COLO668 (cell line): ENCODE data around the gene OTULIN.
A peak's percentile ranks its signal among the peaks of the same experiment; 100 is the strongest.

Experiments used
- DNase-seq: peaks from one replicate; lab custom pipeline; 2025; ENCODE audit not compliant: unreplicated experiment; lab: John Stamatoyannopoulos, UW

Gene OTULIN

DNA sequence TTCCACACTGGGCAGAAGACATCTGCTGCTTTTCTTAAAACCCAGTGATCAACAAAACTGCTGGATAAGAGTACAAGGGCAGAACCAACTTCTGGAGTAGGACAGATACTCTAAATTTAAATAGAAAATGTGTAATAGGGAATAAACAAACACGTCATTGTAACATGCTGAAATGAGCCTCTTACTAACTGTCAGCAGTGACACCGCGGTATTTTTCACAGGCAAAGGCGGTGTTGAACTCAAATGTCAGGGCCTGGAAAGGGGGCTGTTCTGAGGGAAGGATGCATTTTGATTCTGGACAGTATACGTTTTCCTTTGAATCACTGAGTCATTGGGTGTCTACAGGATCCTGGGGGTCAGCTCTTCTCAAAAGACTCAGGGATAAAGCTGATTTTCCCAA is 73.5 kb downstream of the OTULIN start:
- DNase-seq, result no peak

GRCh38 chr5:14739538-14739937 is 75.0 kb downstream of the OTULIN start:
- DNase-seq, result no peak

- no peak for DNase-seq
These were observed 75.5 kb downstream of the OTULIN start for GRCh38 chr5:14739981-14740380.

DNA sequence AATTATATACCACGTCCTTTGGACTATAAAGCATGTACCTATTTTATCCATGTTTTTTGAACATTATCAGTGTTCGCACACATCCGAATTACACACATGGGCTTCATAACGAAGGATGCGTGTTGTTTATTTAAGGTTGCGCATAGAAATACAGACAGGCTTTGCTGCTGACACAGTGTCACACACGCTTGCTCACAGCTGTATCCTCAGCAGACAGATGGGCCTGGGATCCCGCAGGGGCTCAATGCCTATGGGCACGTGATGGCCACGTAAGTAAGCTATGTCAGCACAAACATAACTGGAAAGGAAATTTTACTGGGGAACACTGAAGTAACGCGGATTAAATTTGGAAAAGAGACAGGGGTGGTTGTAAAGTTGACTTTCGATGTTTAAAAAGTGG is 76.6 kb downstream of the OTULIN start:
- no peak for DNase-seq

DNA sequence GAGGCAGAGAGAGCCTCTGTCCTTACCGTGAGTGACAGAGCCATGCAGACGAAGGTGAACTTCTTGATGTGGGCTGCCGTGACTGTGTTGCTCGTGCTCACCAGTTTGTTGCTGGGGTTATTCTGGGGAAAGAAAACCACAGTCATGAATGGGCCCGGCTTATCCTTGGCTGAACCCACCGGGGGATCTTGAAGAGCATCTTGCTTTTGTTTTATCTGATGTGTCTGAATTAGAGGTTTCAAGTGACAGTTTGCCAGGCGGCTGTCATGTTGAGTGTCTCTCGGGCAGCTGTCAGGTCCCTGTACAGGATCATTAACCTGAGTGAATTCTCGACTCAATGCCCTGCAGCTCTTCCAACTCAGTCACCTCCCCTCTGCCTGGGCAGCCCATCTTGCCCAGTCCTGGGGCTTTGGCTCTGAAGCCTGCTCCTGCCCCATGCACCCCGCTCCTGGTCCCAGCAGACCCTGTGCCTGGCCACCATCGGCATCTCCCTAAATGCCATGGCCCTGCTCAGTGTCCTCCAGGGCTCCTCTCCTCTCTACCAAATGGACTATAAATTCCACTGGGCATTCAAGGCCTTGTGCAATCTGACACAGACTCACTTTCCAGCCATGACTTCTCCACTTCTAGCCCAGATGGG is 77.4 kb downstream of the OTULIN start:
- peak; percentile 60 for DNase-seq

DNA sequence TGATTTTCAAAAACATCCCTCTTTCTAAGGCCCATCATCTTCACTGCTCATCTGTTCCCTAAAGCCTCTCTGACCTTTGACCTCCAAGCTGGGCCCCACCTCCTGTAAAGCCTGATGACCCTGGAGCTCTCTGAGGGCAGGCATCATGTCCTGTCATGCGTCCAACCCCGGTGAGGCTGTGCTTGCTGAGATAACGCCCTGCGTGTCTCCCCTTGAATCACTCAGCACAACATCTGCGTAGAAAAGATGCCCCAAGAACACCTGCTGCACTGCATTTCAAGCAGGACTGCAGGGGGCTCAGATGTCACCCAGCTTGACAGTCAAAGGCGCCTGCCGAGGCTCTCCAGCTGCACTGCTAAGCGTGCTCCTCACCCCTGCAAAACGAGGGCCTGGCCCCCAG is 78.0 kb downstream of the OTULIN start:
- peak; percentile 81 for DNase-seq

DNA sequence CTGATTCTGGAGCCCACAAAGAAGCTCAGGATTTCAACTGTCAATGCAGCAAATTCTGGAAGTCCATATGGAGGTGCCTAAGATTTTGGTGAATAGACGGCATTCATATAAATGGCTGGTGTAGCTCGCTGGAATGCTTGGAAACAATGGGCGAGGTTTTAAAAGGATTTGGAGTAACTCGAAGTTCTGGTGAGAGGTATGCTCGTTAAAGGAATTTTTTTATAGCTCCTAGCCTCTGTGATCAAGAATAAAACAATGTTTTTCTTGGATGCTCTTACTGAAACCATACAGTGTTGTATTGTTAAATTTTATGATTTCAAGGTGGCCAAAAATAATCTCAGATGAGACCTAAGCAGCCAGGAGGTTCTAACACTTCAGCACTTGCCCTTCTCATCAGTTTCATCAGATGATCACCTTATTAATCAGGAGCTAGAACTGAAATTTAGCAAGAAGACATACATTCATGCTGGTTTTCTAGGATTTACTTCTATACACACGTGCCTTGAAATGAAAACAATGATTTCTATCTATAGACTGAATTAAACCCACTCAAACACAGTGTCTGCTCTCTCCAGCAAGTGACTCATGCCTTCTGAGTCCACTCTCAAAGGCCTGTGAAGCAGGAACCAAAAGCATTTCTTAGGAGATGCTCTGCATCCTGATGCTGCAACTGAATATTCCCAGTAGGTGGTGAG is 79.2 kb downstream of the OTULIN start:
- no peak for DNase-seq

- DNase-seq, result no peak
These were observed 80.0 kb downstream of the OTULIN start for GRCh38 chr5:14744296-14745187.

DNA sequence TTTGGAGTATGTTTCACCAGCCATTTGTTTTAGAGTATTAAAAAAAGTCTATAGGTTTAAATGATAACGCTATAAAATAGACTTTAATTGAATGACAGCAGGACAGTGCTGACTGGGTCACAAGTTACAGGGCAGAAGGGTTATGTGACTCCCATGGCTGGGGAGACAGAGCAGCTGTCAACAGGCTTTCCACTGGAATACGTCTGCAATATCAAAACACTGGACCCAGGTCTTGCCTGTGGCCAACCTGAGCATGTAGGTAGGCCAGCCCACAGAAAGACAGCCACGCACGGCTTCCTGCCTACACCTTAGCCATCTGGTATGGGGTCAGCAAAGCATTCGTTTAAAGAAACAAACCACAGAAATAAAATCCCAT is 80.7 kb downstream of the OTULIN start:
- DNase-seq, result no peak

DNA sequence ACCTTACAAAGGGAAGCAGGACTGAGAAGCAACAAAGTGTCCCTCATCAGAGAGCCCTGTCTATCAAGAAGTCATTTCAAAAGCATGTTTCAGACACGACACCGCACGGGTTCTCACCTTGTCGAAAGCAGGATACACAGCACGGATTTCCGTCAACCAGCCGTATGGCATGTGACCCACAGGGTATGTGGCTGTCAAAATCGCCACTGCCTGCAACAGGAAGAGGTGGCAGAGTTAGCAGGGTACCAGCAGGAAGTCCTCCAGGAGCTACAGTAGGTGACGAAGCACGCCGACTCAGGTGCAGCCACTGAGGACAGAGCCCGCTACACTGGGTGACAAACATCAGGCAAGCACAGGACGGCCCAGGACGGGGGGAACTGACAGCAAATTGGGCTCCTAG is 81.2 kb downstream of the OTULIN start:
- no peak for DNase-seq

GRCh38 chr5:14748180-14748900 is 83.8 kb downstream of the OTULIN start:
- no peak for DNase-seq
